Gastrocnemius medialis (tissue), 4 donors: Measurements from ENCODE around the gene ZNF91.
"Not testable (repeated sequence)": the region's sequence is repeated elsewhere in the genome, so short reads cannot be mapped to it uniquely, and the experiment has no call there.

Experiments used
- CTCF ChIP-seq, 5 experiments: fragments of 450-650 bp in 3 of 5; fragments of 200-600 bp in 2 of 5; sonication (generic) in 2 of 5; IDR thresholded peaks in 4 of 5; conservative IDR thresholded peaks in 1 of 5; 1 replicate in 4 of 5; 2 replicates in 1 of 5; pipeline ENCODE4 v1.5.1; 2016 to 2019; ENCODE audit warnings: antibody characterized with exemption in 5 of 5, mild to moderate bottlenecking in 3 of 5, moderate library complexity in 3 of 5
- POLR2A ChIP-seq, 2 donors: fragments of 450-650 bp; IDR thresholded peaks; one replicate each; pipeline ENCODE4 v1.6.1; 2017; ENCODE audit warnings: antibody characterized with exemption in 2 of 2, mild to moderate bottlenecking in 2 of 2, moderate library complexity in 2 of 2

GRCh38 chr19:23318941-23319340 lies 76.3 kb downstream of the ZNF91 start:
- not testable (repeated sequence) for TF ChIP-seq POLR2A (IDR thresholded peaks at IDR 0.05); CTCF (IDR thresholded peaks at IDR 0.05 in 4 of 5, conservative IDR thresholded peaks at IDR 0.05 in 1 of 5)
